Suprapubic skin (tissue), 4 donors: Measurements from ENCODE around the gene MRPS12. TPM values are rescaled to one million over a fixed set of nuclear protein-coding genes. Genes with fewer than 3 reads are reported as not detected.
"Not testable (repeated sequence)": the region's sequence is repeated elsewhere in the genome, so short reads cannot be mapped to it uniquely, and the experiment has no call there.

Experiments
- DNase-seq, 2 donors: peaks; one replicate each; pipeline ENCODE4 v3.0.0-alpha.2; 2019; ENCODE audit warnings: low spot score in 2 of 2
- H3K27ac ChIP-seq: fragments of 200-600 bp; sonication (generic); one replicate; pipeline ENCODE4 v1.5.1; 2019
- H3K27me3 ChIP-seq: fragments of 200-600 bp; sonication (generic); one replicate; pipeline ENCODE4 v1.5.1; 2019
- H3K36me3 ChIP-seq: fragments of 200-600 bp; sonication (generic); one replicate; pipeline ENCODE4 v1.5.1; 2019
- H3K4me1 ChIP-seq: fragments of 200-600 bp; sonication (generic); one replicate; pipeline ENCODE4 v1.5.1; 2019
- H3K4me3 ChIP-seq: fragments of 200-600 bp; sonication (generic); one replicate; pipeline ENCODE4 v1.5.1; 2019; ENCODE audit warnings: mild to moderate bottlenecking
- H3K9me3 ChIP-seq: fragments of 200-600 bp; sonication (generic); one replicate; pipeline ENCODE4 v1.5.1; 2019
- CTCF ChIP-seq, 2 donors: fragments of 200-600 bp in 1 of 2; fragments of 450-650 bp in 1 of 2; sonication (generic) in 1 of 2; IDR thresholded peaks; one replicate each; pipeline ENCODE4 v1.5.1; 2016 to 2019; ENCODE audit warnings: antibody characterized with exemption in 2 of 2, mild to moderate bottlenecking in 1 of 2, moderate library complexity in 1 of 2
- EP300 ChIP-seq: sonication (generic); formaldehyde crosslinking; IDR thresholded peaks from one replicate; pipeline ENCODE4 v1.6.1; 2017; ENCODE audit warnings: antibody characterized with exemption
- POLR2A ChIP-seq, 2 donors: fragments of 450-650 bp; IDR thresholded peaks; one replicate each; pipeline ENCODE4 v1.6.1; 2017; ENCODE audit warnings: antibody characterized with exemption in 2 of 2, mild to moderate bottlenecking in 2 of 2, moderate library complexity in 2 of 2
- POLR2AphosphoS5 ChIP-seq, 3 donors: sonication (generic); formaldehyde crosslinking; IDR thresholded peaks; one replicate each; pipeline ENCODE4 v1.6.1; 2017; ENCODE audit warnings: antibody characterized with exemption in 3 of 3
- WGBS: methylation state at CpG from one replicate; pipeline ENCODE4 v1.1.5; 2018; 5-methylcytosine and 5-hydroxymethylcytosine counted together
- total RNA-seq, 4 donors: library from RNA; depleted of rRNA; stranded (reverse); fragments of >200 nt; gene quantifications; one replicate each; pipeline ENCODE4 v1.1.0, GENCODE V29; 2016

MRPS12 gene
- 10 to 100 TPM; 19.0 to 40.5 (median 35.2) TPM for total RNA-seq

DNA sequence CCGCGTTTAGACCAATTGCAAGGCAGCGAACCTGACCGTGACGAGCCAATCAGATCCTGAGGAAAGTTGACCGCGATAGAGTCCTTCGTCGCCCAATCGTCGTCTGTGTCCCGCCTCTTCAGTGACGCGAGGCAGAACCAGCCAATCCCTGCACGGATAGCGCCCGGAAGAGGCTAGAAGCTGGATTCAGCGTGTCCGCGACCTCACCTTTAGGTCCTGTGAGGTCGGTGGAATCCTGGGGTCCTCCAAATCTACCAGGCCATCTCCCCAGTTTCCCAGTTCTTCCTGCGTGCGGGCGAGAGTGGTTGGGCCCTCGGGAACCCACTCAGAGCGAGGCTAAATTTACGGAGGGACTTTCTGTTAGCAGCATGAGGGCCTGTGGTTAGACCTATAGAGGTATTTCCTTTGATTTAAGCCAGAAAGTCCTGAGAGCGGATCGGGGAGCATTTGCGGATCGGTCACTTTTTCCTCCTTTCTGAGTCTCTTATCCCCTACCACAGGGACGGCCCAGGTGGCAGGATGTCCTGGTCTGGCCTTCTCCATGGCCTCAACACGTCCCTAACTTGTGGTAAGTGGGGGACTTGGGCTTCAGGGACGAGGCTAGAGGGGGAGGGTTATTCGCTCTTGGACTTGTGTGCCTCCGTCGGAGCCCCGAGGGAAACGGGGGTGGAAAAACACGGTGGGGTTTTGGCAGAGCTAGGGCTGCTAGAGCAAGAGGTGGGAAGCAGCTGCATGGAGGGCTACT is at the start of gene MRPS12:
TSS of gene MRPS12 (plus strand) at position 169 of the 745 bp plus-strand sequence. CDS start at position 520, 351 bp downstream.
- no peaks in the 10 kb centered on the region for H3K27me3 ChIP-seq
- peaks cover 19% of the 10 kb centered on the region for H3K36me3 ChIP-seq
- DNase-seq: peak; percentile 99
- WGBS: under 1% methylated on average over 19 of the region's 40 CpGs
- H3K4me3 ChIP-seq: peak within 1 kb of the TSS; percentile 72
- no peaks in the 10 kb centered on the region for H3K9me3 ChIP-seq
- peaks cover 15% of the 10 kb centered on the region for H3K4me1 ChIP-seq
- TF ChIP-seq EP300 (no peak), POLR2AphosphoS5 (IDR thresholded peaks at IDR 0.05) (peak in 1 of 3 donors; percentile 27), POLR2A (IDR thresholded peaks at IDR 0.05) (peak in 1 of 2 donors; percentile 20), CTCF (IDR thresholded peaks at IDR 0.05) (no peak)
- H3K27ac ChIP-seq: peak within 1 kb of the TSS; percentile 86

GRCh38 chr19:38883286-38883685 is 47.5 kb upstream of the MRPS12 start:
- H3K27ac ChIP-seq: no peak overlapping the region
- TF ChIP-seq CTCF (IDR thresholded peaks at IDR 0.05) (no peak), POLR2AphosphoS5 (IDR thresholded peaks at IDR 0.05) (no peak), EP300 (no peak), POLR2A (IDR thresholded peaks at IDR 0.05) (no peak)
- peaks cover 55% of the 10 kb centered on the region for H3K36me3 ChIP-seq
- no peaks in the 10 kb centered on the region for H3K9me3 ChIP-seq
- H3K27me3 ChIP-seq: no peaks in the 10 kb centered on the region
- no peak overlapping the region for H3K4me3 ChIP-seq
- 93% methylated on average over 8 of the region's 9 CpGs for WGBS
- no peak for DNase-seq
- no peaks in the 10 kb centered on the region for H3K4me1 ChIP-seq

DNA sequence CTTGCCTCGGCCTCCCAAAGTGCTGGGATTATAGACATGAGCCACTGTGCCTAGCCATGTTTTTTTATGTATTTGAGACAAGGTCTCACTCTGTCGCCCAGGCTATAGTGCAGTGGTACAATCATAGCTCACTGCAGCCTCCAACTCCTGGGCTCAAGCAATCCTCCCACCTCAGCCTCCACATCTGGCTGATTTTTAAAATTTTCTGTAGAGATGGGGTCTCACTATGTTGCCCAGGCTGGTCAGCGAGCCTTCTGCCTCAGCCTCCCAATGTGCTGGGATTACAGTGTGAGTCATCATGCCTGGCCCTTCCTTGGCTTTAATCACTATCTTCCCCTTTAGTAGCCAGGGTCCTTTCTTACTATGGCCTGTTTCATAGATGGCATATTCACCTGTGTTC is 46.1 kb upstream of the MRPS12 start:
- H3K27me3 ChIP-seq, H3K4me3 ChIP-seq, H3K4me1 ChIP-seq, H3K27ac ChIP-seq, H3K9me3 ChIP-seq, DNase-seq: not testable (repeated sequence)
- peaks cover 60% of the 10 kb centered on the region for H3K36me3 ChIP-seq
- WGBS: 91% methylated on average over 3 of the region's 3 CpGs

DNA sequence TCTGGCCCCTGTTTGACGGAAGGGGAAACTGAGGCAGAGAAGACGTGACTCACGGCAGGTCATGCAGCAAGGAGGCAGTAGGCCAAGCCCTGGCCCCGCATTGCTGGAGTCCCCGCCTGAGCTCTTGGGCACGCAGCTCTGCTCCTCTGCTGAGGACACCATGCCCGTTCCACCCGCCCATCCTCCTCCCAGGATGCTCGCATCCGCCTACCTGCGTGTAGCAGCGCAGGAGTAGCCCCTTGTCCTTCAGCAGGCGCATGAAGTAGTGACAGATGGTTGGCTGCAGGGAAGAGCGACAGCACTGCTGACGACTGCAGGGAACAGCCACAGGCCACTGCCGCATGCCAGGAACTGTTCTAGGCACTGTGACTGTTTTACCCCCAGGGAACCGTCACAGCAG is 41.9 kb upstream of the MRPS12 start:
- H3K36me3 ChIP-seq: peaks cover 43% of the 10 kb centered on the region
- no peak overlapping the region for H3K4me3 ChIP-seq
- TF ChIP-seq POLR2A (IDR thresholded peaks at IDR 0.05): no peak
- TF ChIP-seq POLR2AphosphoS5 (IDR thresholded peaks at IDR 0.05): no peak
- TF ChIP-seq CTCF (IDR thresholded peaks at IDR 0.05): no peak

DNA sequence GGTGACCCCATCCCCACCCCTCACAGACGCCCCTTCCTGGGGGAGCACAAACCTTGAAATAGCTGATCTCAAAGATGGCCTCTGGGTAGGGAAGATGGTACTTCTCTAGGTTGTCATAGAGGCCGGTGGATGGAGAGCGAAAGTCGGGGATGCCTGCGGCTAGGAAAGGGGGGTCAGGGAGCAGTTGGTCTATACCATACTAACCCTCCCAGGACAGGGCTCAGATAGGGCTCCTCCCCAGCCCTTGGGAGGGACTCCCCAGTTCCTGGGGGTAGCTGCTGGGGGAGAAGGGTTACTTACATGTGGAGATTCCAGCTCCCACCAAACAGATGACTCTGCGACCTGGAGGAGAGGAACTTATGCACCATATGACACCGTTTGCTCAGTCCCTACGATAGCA is 40.9 kb upstream of the MRPS12 start:
- WGBS: 100% methylated on average over 4 of the region's 8 CpGs

More for the DNA sequence above, 41.9 kb upstream of the MRPS12 start:
- Histone ChIP-seq H3K9me3 (no peaks in the 10 kb centered on the region), H3K4me1 (no peaks in the 10 kb centered on the region), H3K27ac (no peak overlapping the region), H3K27me3 (no peaks in the 10 kb centered on the region)
- 88% methylated on average over 11 of the region's 17 CpGs for WGBS
- DNase-seq: no peak

More for the DNA sequence above, 40.9 kb upstream of the MRPS12 start:
- Histone ChIP-seq H3K9me3 (no peaks in the 10 kb centered on the region), H3K27ac (no peak overlapping the region), H3K4me3 (no peak overlapping the region), H3K36me3 (peaks cover 48% of the 10 kb centered on the region), H3K4me1 (no peaks in the 10 kb centered on the region), H3K27me3 (no peaks in the 10 kb centered on the region)
- TF ChIP-seq CTCF (IDR thresholded peaks at IDR 0.05): no peak
- no peak for TF ChIP-seq EP300
- no peak for TF ChIP-seq POLR2A (IDR thresholded peaks at IDR 0.05)
- no peak for TF ChIP-seq POLR2AphosphoS5 (IDR thresholded peaks at IDR 0.05)
- no peak for DNase-seq
